GM19452 (cell line): ENCODE data around the gene KARS1.

Experiments
- ATAC-seq: cut with Tn5 transposase; IDR thresholded peaks from one replicate; pipeline ENCODE4 v1.9.1; 2021; ENCODE audit not compliant: unreplicated experiment

Gene KARS1

DNA sequence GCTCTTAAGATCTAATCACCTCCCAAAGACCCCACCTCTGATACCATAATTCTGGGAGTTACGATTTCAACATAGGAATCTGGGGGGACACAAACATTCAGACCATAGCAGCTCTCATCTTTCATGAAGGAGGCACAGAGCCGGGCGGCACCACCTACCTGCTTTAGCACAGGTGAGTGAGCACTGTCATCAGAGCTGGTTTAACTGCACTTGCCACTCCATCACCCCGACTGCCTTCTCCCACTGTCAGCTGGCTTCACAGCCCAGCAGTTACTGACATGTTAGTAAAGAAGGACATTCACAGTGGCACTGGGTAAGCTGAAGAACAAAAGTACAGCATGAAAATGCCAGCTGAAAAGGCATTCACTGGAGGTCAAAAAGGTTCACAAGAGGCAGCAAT, 58.7 kb downstream of the KARS1 start:
- ATAC-seq, result no peak

DNA sequence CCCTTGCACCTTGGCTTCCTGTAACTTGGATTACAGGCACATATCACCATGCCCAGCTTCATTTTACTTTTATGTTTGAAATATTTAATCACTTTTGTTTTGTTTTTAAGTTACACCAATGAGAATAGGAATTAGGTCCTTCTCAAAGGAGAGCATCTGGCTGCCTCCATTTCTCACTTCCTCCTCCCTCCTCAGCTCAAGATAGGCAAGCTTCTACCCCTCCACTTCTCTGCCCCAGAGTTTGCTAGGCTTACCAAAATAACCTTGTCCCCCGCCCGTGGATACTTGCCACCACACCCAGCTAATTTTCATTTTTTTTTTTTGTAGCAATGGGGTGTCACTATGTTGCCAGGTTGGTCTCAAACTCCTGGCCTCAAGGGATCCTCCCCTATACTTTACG, 63.4 kb downstream of the KARS1 start:
- ATAC-seq, result no peak

DNA sequence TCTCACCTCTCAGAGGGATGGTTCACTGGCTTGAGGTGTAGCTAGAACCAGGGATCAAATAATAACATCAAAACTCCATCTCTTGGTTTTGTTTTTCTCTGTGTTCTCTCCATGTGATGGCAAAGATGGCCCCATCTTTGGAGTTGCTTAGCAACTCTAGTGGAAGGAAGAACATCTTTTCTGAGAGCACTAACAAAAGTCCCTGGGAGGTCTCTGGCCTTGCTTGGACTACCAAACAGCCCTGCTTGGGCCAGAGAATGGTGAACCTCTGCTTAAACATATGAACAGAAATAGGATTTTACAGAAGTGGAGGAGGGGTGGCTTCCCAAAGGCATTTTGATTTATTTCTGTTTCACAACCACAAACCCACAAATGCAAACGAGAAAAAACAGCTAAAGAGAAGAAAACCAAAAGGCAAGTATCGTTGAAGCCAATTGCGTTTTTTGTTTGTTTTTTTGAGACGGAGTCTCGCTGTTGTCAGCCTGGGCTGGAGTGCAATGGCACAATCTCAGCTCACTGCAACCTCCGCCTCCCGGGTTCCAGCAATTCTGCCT, 68.1 kb downstream of the KARS1 start:
- no peak for ATAC-seq

DNA sequence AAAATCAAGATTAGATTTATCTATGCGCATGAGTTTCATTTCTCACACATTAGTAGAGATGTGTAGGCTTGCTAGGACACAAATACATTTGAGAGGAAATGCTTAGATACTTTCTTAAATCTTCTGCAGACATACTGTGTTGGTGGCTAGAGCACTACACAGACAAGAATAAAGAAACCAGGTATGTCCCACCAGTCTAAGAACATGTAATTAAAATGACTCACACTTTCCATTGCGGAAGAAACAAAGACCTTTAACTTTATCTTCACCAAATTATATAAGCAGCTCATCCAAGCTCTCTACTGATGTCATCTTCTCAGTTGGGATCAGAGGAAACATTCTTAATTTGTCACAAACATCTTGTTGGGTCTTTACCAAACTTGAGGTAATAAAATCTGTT, 68.7 kb downstream of the KARS1 start:
- no peak for ATAC-seq

GRCh38 chr16:75578212-75578611, 69.3 kb downstream of the KARS1 start:
- ATAC-seq, result no peak
